GM23338 (cell line): ENCODE data around the gene EFCAB6. TPM values are rescaled to one million over a fixed set of nuclear protein-coding genes. Genes with fewer than 3 reads are reported as not detected.

Source experiments
- ATAC-seq: fragments of 200-7000 bp; cut with Tn5 transposase; 3 replicates; pipeline ENCODE4 v1.9.1; 2020
- DNase-seq: peaks from one replicate; pipeline ENCODE4 v3.0.0-alpha.2; 2015; ENCODE audit warnings: low spot score
- H2AFZ ChIP-seq: fragments of 200-600 bp; sonication (generic); 2 replicates; pipeline ENCODE4 v1.8.0; 2016; ENCODE audit warnings: antibody characterized with exemption, mild to moderate bottlenecking, moderate library complexity
- H3F3A ChIP-seq: fragments of 200-600 bp; sonication (generic); replicated peaks from 2 replicates; pipeline ENCODE4 v1.8.0; 2017; ENCODE audit warnings: antibody characterized with exemption, mixed run types, low read depth
- H3K27ac ChIP-seq: fragments of 200-600 bp; sonication (generic); 2 replicates; pipeline ENCODE4 v1.6.1; 2016; ENCODE audit warnings: low read depth
- H3K27me3 ChIP-seq: fragments of 200-600 bp; sonication (generic); 2 replicates; pipeline ENCODE4 v1.8.0; 2016; ENCODE audit warnings: mild to moderate bottlenecking, mixed run types, moderate library complexity; ENCODE audit not compliant: insufficient read depth
- H3K36me3 ChIP-seq: fragments of 200-600 bp; sonication (generic); 2 replicates; pipeline ENCODE4 v1.8.0; 2016; ENCODE audit warnings: mild to moderate bottlenecking; ENCODE audit not compliant: insufficient read depth
- H3K4me1 ChIP-seq: fragments of 200-600 bp; sonication (generic); 2 replicates; pipeline ENCODE4 v1.8.0; 2016; ENCODE audit warnings: mild to moderate bottlenecking, moderate library complexity; ENCODE audit not compliant: insufficient read depth
- H3K4me2 ChIP-seq: fragments of 200-600 bp; sonication (generic); 2 replicates; pipeline ENCODE4 v1.7.1; 2017; ENCODE audit warnings: mixed run types
- H3K4me3 ChIP-seq: fragments of 200-600 bp; sonication (generic); 2 replicates; pipeline ENCODE4 v1.6.1; 2016; ENCODE audit warnings: mixed run types
- H3K79me2 ChIP-seq: fragments of 200-600 bp; sonication (generic); replicated peaks from 2 replicates; pipeline ENCODE4 v1.8.0; 2017; ENCODE audit warnings: mild to moderate bottlenecking; ENCODE audit not compliant: insufficient read depth
- H3K9me2 ChIP-seq: fragments of 200-600 bp; sonication (generic); 2 replicates; pipeline ENCODE4 v1.8.0; 2017; ENCODE audit not compliant: insufficient read depth
- H4K20me1 ChIP-seq: fragments of 200-600 bp; sonication (generic); replicated peaks from 2 replicates; pipeline ENCODE4 v1.8.0; 2017; ENCODE audit warnings: mild to moderate bottlenecking; ENCODE audit not compliant: insufficient read depth
- H3K27ac Mint-ChIP-seq: 2 replicates; pipeline ENCODE4 v1.8.0; 2020; ENCODE audit warnings: inconsistent platforms, mild to moderate bottlenecking, moderate library complexity, mixed read lengths
- H3K27me3 Mint-ChIP-seq: 3 replicates; pipeline ENCODE4 v1.8.0; 2022; ENCODE audit warnings: low read depth, mild to moderate bottlenecking, moderate library complexity, mixed read lengths, inconsistent platforms; ENCODE audit not compliant: insufficient read depth, poor library complexity
- H3K36me3 Mint-ChIP-seq: 3 replicates; pipeline ENCODE4 v1.8.0; 2021; ENCODE audit warnings: low read depth, mild to moderate bottlenecking, inconsistent platforms, moderate library complexity, mixed read lengths
- H3K4me1 Mint-ChIP-seq: 3 replicates; pipeline ENCODE4 v1.8.0; 2020; ENCODE audit warnings: mild to moderate bottlenecking, inconsistent platforms, mixed read lengths
- H3K4me3 Mint-ChIP-seq: 3 replicates; pipeline ENCODE4 v1.8.0; 2021; ENCODE audit warnings: moderate library complexity, mild to moderate bottlenecking, inconsistent platforms, mixed read lengths
- H3K9me3 Mint-ChIP-seq: 3 replicates; pipeline ENCODE4 v1.8.0; 2020; ENCODE audit warnings: moderate library complexity, mild to moderate bottlenecking, inconsistent platforms, mixed read lengths
- CTCF ChIP-seq, 2 experiments: fragments of 200-600 bp in 1 of 2; sonication (generic) in 1 of 2; conservative IDR thresholded peaks; 2 replicates each; pipeline versions ENCODE4 v1.5.1 to v1.6.1; 2016 to 2017; ENCODE audit warnings: antibody characterized with exemption in 2 of 2, low read depth in 2 of 2, mild to moderate bottlenecking in 2 of 2, moderate library complexity in 1 of 2
- ETS1 ChIP-seq: IDR thresholded peaks from 2 replicates; pipeline ENCODE4 v1.6.1; 2016; ENCODE audit warnings: antibody characterized with exemption
- EZH2 ChIP-seq: fragments of 200-600 bp; sonication (generic); IDR thresholded peaks from one replicate; pipeline ENCODE4 v1.8.0; 2017; ENCODE audit warnings: antibody characterized with exemption, mild to moderate bottlenecking, low read depth; ENCODE audit not compliant: unreplicated experiment
- EZH2phosphoT487 ChIP-seq: fragments of 200-600 bp; sonication (generic); IDR thresholded peaks from one replicate; pipeline ENCODE4 v1.8.1; 2018; ENCODE audit warnings: antibody characterized with exemption; ENCODE audit not compliant: unreplicated experiment
- JUNB ChIP-seq: IDR thresholded peaks from one replicate; pipeline ENCODE4 v1.6.1; 2016; ENCODE audit warnings: antibody characterized with exemption; ENCODE audit not compliant: unreplicated experiment
- NANOG ChIP-seq: IDR thresholded peaks from 2 replicates; pipeline ENCODE4 v1.6.1; 2016; ENCODE audit warnings: antibody characterized with exemption, borderline replicate concordance
- POLR2AphosphoS5 ChIP-seq: IDR thresholded peaks from 2 replicates; pipeline ENCODE4 v1.6.1; 2016; ENCODE audit warnings: antibody characterized with exemption, low read depth
- STAT1 ChIP-seq: IDR thresholded peaks from one replicate; pipeline ENCODE4 v1.6.1; 2016; ENCODE audit warnings: antibody characterized with exemption; ENCODE audit not compliant: unreplicated experiment
- ZNF331 ChIP-seq: fragments of 250-450 bp; sonication (Bioruptor Pico); IDR thresholded peaks from 2 replicates; pipeline ENCODE4 v1.5.0; 2020; ENCODE audit warnings: low read depth, mild to moderate bottlenecking, moderate library complexity
- polyA plus RNA-seq: library from polyadenylated mRNA; unstranded; fragments of >200 nt; fragmentation: Nextera tagmentation; extraction: Ambion mirVana; gene quantifications from 2 replicates; pipeline ENCODE4 v1.2.1, GENCODE V29; 2016
- total RNA-seq: library from RNA; depleted of rRNA; stranded (reverse); fragments of >200 nt; shearing (Covaris generic); gene quantifications from 2 replicates; pipeline ENCODE4 v1.2.3, GENCODE V29; 2014

EFCAB6 gene
- total and polyA plus RNA-seq, 2 experiments from 2014 or later = 1.1 to 1.8 TPM

- no peak for ATAC-seq
- no peak overlapping the region for H3K4me2 ChIP-seq
Measured at GRCh38 chr22:43624144-43624998, 187.7 kb downstream of the EFCAB6 start.

GRCh38 chr22:43622886-43623285 lies 189.2 kb downstream of the EFCAB6 start:
- H2AFZ ChIP-seq = no peak overlapping the region
- H3K27ac ChIP-seq = no peak overlapping the region
- no peaks in the 10 kb centered on the region for H3K36me3 ChIP-seq
- H3K9me2 ChIP-seq = no peaks in the 10 kb centered on the region
- H3K4me2 ChIP-seq = no peak overlapping the region
- ATAC-seq = no peak
- 0 out of 2 replicates have a peak, but pooled peaks cover 6% of the 10 kb centered on the region for H3K4me1 ChIP-seq
- peaks cover 4% of the 10 kb centered on the region for H3K27me3 Mint-ChIP-seq
- no peak overlapping the region for H3K27ac Mint-ChIP-seq
- no peak overlapping the region for H3K4me3 Mint-ChIP-seq
- H3K27me3 ChIP-seq = no peaks in the 10 kb centered on the region
- H3F3A ChIP-seq = no peaks in the 10 kb centered on the region
- H3K4me3 ChIP-seq = no peak overlapping the region
- peaks cover 4% of the 10 kb centered on the region for H3K4me1 Mint-ChIP-seq
- peaks cover 4% of the 10 kb centered on the region; the same call in 1 of the 3 replicates for H3K36me3 Mint-ChIP-seq
- no peak for DNase-seq
- peaks cover 13% of the 10 kb centered on the region; the same call in 2 of the 3 replicates for H3K9me3 Mint-ChIP-seq
- H3K79me2 ChIP-seq = no peaks in the 10 kb centered on the region
- H4K20me1 ChIP-seq = no peaks in the 10 kb centered on the region
- no peak for TF ChIP-seq EZH2phosphoT487
- no peak for TF ChIP-seq POLR2AphosphoS5
- TF ChIP-seq EZH2 = no peak
- no peak for TF ChIP-seq NANOG
- no peak for TF ChIP-seq STAT1
- TF ChIP-seq CTCF (conservative IDR thresholded peaks at IDR 0.05; ENCODE audit: low read depth in 2 of 2) = no peak
- no peak for TF ChIP-seq ETS1
- TF ChIP-seq ZNF331 (CRISPR knock-in tag) = no peak
- no peak for TF ChIP-seq JUNB

More at GRCh38 chr22:43624144-43624998, 187.7 kb downstream of the EFCAB6 start:
- peaks cover 11% of the 10 kb centered on the region; the same call in 2 of the 3 replicates for H3K9me3 Mint-ChIP-seq
- H3K36me3 Mint-ChIP-seq = peaks cover 2% of the 10 kb centered on the region; the same call in 1 of the 3 replicates
- no peak overlapping the region for H3K27ac Mint-ChIP-seq
- H3K27me3 Mint-ChIP-seq = peaks cover 9% of the 10 kb centered on the region
- TF ChIP-seq CTCF (conservative IDR thresholded peaks at IDR 0.05; ENCODE audit: low read depth in 2 of 2) = peak; percentile 10 to 41; a peak in 2 of 4 replicates
- TF ChIP-seq JUNB = no peak
- no peak for TF ChIP-seq NANOG
- TF ChIP-seq ETS1 = no peak
- peaks cover 9% of the 10 kb centered on the region for H3K4me1 Mint-ChIP-seq
- Histone ChIP-seq H3F3A (no peaks in the 10 kb centered on the region), H3K36me3 (no peaks in the 10 kb centered on the region), H3K4me3 (no peak overlapping the region), H2AFZ (no peak overlapping the region), H3K27me3 (no peaks in the 10 kb centered on the region), H3K27ac (no peak overlapping the region), H3K9me2 (no peaks in the 10 kb centered on the region), H3K79me2 (no peaks in the 10 kb centered on the region), H4K20me1 (no peaks in the 10 kb centered on the region), H3K4me1 (0 out of 2 replicates have a peak, but pooled peaks cover 6% of the 10 kb centered on the region)
- no peak for DNase-seq
- no peak overlapping the region for H3K4me3 Mint-ChIP-seq
